HepG2 (cell line): ENCODE measurements around the gene MEF2A. TPM values are rescaled to one million over a fixed set of nuclear protein-coding genes. Genes with fewer than 3 reads are reported as not detected.

Experiments
- ATAC-seq: fragments of 200-7000 bp; cut with Tn5 transposase; 3 replicates; pipeline ENCODE4 v1.9.1; 2020; ENCODE audit warnings: mild to moderate bottlenecking, moderate library complexity
- Bru-seq: library from RNA; stranded (reverse); fragments of 400-500 nt; gene quantifications from one replicate; lab custom pipeline; 2021; lab: Mats Ljungman, UMichigan
- BruChase-seq, 2 experiments: library from RNA; stranded (reverse); fragments of 400-500 nt; gene quantifications; one replicate each; lab custom pipeline; 2021; lab: Mats Ljungman, UMichigan
- BruUV-seq: library from RNA; stranded (reverse); fragments of 400-500 nt; replicated peaks from 2 replicates; lab custom pipeline; 2021; lab: Mats Ljungman, UMichigan
- CTCF ChIA-PET: fragments of 300-600 bp; formaldehyde crosslinking; extraction: SDS; loops from one replicate; lab custom pipeline; 2021; ENCODE audit warnings: low total read pairs, inconsistent platforms, low intra/inter-chr PET ratio; lab: Yijun Ruan, JAX
- POLR2A ChIA-PET: fragments of 350-600 bp; sonication (Branson Sonifier 250); formaldehyde crosslinking; loops from one replicate; lab custom pipeline; 2020; ENCODE audit warnings: antibody characterized with exemption, inconsistent platforms; lab: Yijun Ruan, JAX
- DNase-seq: peaks from one replicate; pipeline ENCODE4 v3.0.0-alpha.2; 2015; ENCODE audit warnings: low spot score
- FAIRE-seq: peaks from 3 replicates; lab custom pipeline; 2011; peaks lifted over from hg19 to GRCh38; lab: Jason Lieb, UNC
- H2AFZ ChIP-seq: one replicate; pipeline ENCODE4 v1.6.1; 2011; ENCODE audit warnings: low read length, inconsistent platforms
- H3K27ac ChIP-seq: fragments of 300-600 bp; 3 replicates; pipeline ENCODE4 v1.8.0; 2011; ENCODE audit warnings: mixed run types, mild to moderate bottlenecking, mixed read lengths, low read length, inconsistent platforms; ENCODE audit not compliant: insufficient read depth; ENCODE audit errors: extremely low read length
- H3K27me3 ChIP-seq, 2 experiments: fragments of 200-600 bp in 1 of 2; 2 replicates in 1 of 2; 3 replicates in 1 of 2; pipeline versions ENCODE4 v1.6.0 to v1.8.0; 2011; ENCODE audit warnings: low read length in 2 of 2, mild to moderate bottlenecking in 2 of 2, moderate library complexity in 2 of 2, inconsistent platforms in 1 of 2; ENCODE audit not compliant: insufficient read depth in 2 of 2, control insufficient read depth in 1 of 2
- H3K36me3 ChIP-seq, 2 experiments: fragments of 200-600 bp in 1 of 2; replicated peaks in 1 of 2; 2 replicates in 1 of 2; 3 replicates in 1 of 2; pipeline versions ENCODE4 v1.5.1 to v1.8.0; 2011; ENCODE audit warnings: low read length in 2 of 2, inconsistent platforms in 1 of 2; ENCODE audit not compliant: insufficient read depth in 2 of 2, control insufficient read depth in 1 of 2
- H3K4me1 ChIP-seq: 2 replicates; pipeline ENCODE4 v1.5.1; 2012; ENCODE audit warnings: low read length, inconsistent platforms; ENCODE audit not compliant: insufficient read depth
- H3K4me2 ChIP-seq: 2 replicates; pipeline ENCODE4 v1.6.0; 2011; ENCODE audit warnings: low read depth, low read length, inconsistent platforms
- H3K4me3 ChIP-seq, 3 experiments: fragments of 200-600 bp in 1 of 3; sonication (generic), shearing (Covaris generic) in 1 of 3; replicated peaks in 1 of 3; 2 replicates each; pipeline ENCODE4 v1.5.1; 2011 to 2016; ENCODE audit warnings: low read length in 3 of 3, inconsistent platforms in 2 of 3, low read depth in 2 of 3, mild to moderate bottlenecking in 2 of 3, control low read depth in 1 of 3, mixed read lengths in 1 of 3; ENCODE audit not compliant: insufficient read depth in 1 of 3
- H3K79me2 ChIP-seq: one replicate; pipeline ENCODE4 v1.6.1; 2011; ENCODE audit warnings: low read length, inconsistent platforms; ENCODE audit not compliant: insufficient read depth
- H3K9ac ChIP-seq: 2 replicates; pipeline ENCODE4 v1.6.0; 2011; ENCODE audit warnings: mild to moderate bottlenecking, low read depth, low read length, inconsistent platforms; ENCODE audit not compliant: insufficient read depth
- H3K9me3 ChIP-seq: 2 replicates; pipeline ENCODE4 v1.5.1; 2012; ENCODE audit warnings: mild to moderate bottlenecking, low read length
- H4K20me1 ChIP-seq: 2 replicates; pipeline ENCODE4 v1.6.0; 2011; ENCODE audit warnings: inconsistent platforms, mild to moderate bottlenecking, low read length, moderate library complexity; ENCODE audit not compliant: insufficient read depth
- HDAC1 ChIP-seq: sonication (generic); formaldehyde crosslinking; IDR thresholded peaks from 2 replicates; pipeline ENCODE4 v1.5.1; 2020; ENCODE audit warnings: mild to moderate bottlenecking, missing genetic modification reagents
- HOXA7 ChIP-seq: sonication (generic); formaldehyde crosslinking; IDR thresholded peaks from 2 replicates; pipeline ENCODE4 v1.8.1; 2022; ENCODE audit warnings: mild to moderate bottlenecking, missing genetic modification reagents, moderate library complexity
- MIER3 ChIP-seq: IDR thresholded peaks from 2 replicates; pipeline ENCODE4 v1.6.1; 2016; ENCODE audit warnings: missing compliant biosample characterization, borderline replicate concordance
- NR3C1 ChIP-seq: sonication (generic); formaldehyde crosslinking; IDR thresholded peaks from 2 replicates; pipeline ENCODE4 v1.4.0; 2020; ENCODE audit warnings: missing genetic modification reagents
- ZBTB44 ChIP-seq: sonication (generic); formaldehyde crosslinking; IDR thresholded peaks from 2 replicates; pipeline ENCODE4 v1.4.0; 2020; ENCODE audit warnings: missing genetic modification reagents
- ZFP37 ChIP-seq: sonication (generic); formaldehyde crosslinking; IDR thresholded peaks from 2 replicates; pipeline ENCODE4 v1.4.0; 2020; ENCODE audit warnings: missing genetic modification reagents, borderline replicate concordance
- ZMYM4 ChIP-seq: sonication (generic); formaldehyde crosslinking; IDR thresholded peaks from 2 replicates; pipeline ENCODE4 v1.8.1; 2023; ENCODE audit warnings: mild to moderate bottlenecking, missing genetic modification reagents
- ZNF34 ChIP-seq: sonication (generic); formaldehyde crosslinking; IDR thresholded peaks from 2 replicates; pipeline ENCODE4 v1.4.0; 2020; ENCODE audit warnings: mild to moderate bottlenecking, missing genetic modification reagents, borderline replicate concordance
- WGBS: methylation state at CpG from one replicate; pipeline ENCODE4 v1.1.6; 2017; ENCODE audit warnings: low lambda C conversion rate; 5-methylcytosine and 5-hydroxymethylcytosine counted together
- in situ Hi-C: cut with HindIII; loops from 2 replicates; pipeline ENCODE4 v1.10.0; 2017; ENCODE audit warnings: low pct_unique_long_range_greater_than_20kb; ENCODE audit not compliant: extremely low pct_ligation_motif_present
- intact Hi-C: fragments of 100-400 bp; cut with micrococcal nuclease; formaldehyde crosslinking; loops from one replicate; pipeline ENCODE4 v1.10.0; 2022; ENCODE audit not compliant: unreplicated experiment
- long read RNA-seq, 2 experiments: library from RNA in 1 of 2; library from polyadenylated mRNA in 1 of 2; stranded (forward) in 1 of 2; unstranded in 1 of 2; transcript quantifications; one replicate each; pipeline ENCODE4 v2.0.0, GENCODE V29; 2019 to 2022
- polyA minus RNA-seq, 3 experiments: library from RNA; depleted of rRNA, polyadenylated mRNA; stranded (reverse); fragments of >200 nt; gene quantifications; 2 replicates each; pipeline ENCODE4 v1.2.3, GENCODE V29; 2011; ENCODE audit warnings: low replicate concordance in 1 of 3
- polyA plus RNA-seq, 8 experiments: library from polyadenylated mRNA; depleted of rRNA in 3 of 8; stranded (reverse) in 7 of 8; unstranded in 1 of 8; fragments of >200 nt; fragmentation: Illumina TruSeq in 4 of 8; extraction: Trizol in 4 of 8; gene quantifications; 2 replicates each; pipeline versions ENCODE4 v1.2.1 to v1.2.3, GENCODE V29; 2011 to 2016; ENCODE audit warnings: low read depth in 4 of 8, missing spikeins in 1 of 8, mixed read lengths in 1 of 8; ENCODE audit not compliant: insufficient read depth in 1 of 8
- total RNA-seq, 5 experiments: library from RNA; depleted of rRNA; stranded (reverse); fragments of >200 nt; fragmentation: Illumina TruSeq; extraction: Trizol; gene quantifications; 2 replicates each; pipeline ENCODE4 v1.2.3, GENCODE V29; 2016; ENCODE audit warnings: low read depth in 1 of 5
- TF ChIP-seq, protein P1 (sequence below): sonication (generic); formaldehyde crosslinking; IDR thresholded peaks from 2 replicates; pipeline ENCODE4 v1.8.0; 2022; ENCODE audit warnings: mild to moderate bottlenecking, missing genetic modification reagents
- TF ChIP-seq, protein P2 (sequence below): sonication (generic); formaldehyde crosslinking; IDR thresholded peaks from 2 replicates; pipeline ENCODE4 v1.9.0; 2021; ENCODE audit warnings: missing genetic modification reagents, mild to moderate bottlenecking, borderline replicate concordance

Gene MEF2A
- total RNA-seq (2016; rRNA removed; fragmentation: Illumina TruSeq; extraction: Trizol) (15.2 and 17.4 TPM in 2 replicates), polyA plus RNA-seq (2011; rRNA removed) (22.6 and 24.4 TPM in 2 replicates), polyA minus RNA-seq (2011; rRNA and poly(A)+ RNA removed; ENCODE audit: low replicate concordance) (37.1 and 44.8 TPM in 2 replicates), Bru-seq, nascent RNA (percentile 84 among the genes with signal in this experiment), BruChase-seq, experiment 1, labeled RNA remaining after a 6-hour chase (percentile 77 among the genes with signal in this experiment), BruChase-seq, experiment 2, labeled RNA remaining after a 2-hour chase (percentile 79 among the genes with signal in this experiment)
- 6.3 and 8.1 TPM in 2 replicates for total RNA-seq (2016; cell fraction: cytosol; rRNA removed; fragmentation: Illumina TruSeq; extraction: Trizol; ENCODE audit: low read depth)
- total RNA-seq (2016; cell fraction: insoluble cytoplasmic fraction; rRNA removed; fragmentation: Illumina TruSeq; extraction: Trizol): 13.7 and 16.9 TPM in 2 replicates
- 13.4 and 13.7 TPM in 2 replicates for total RNA-seq (2016; cell fraction: membrane; rRNA removed; fragmentation: Illumina TruSeq; extraction: Trizol)
- total RNA-seq (2016; cell fraction: nucleus; rRNA removed; fragmentation: Illumina TruSeq; extraction: Trizol): 30.8 and 34.3 TPM in 2 replicates
- 11.8 and 13.2 TPM in 2 replicates for polyA plus RNA-seq (2011; cell fraction: cytosol; rRNA removed)
- 27.9 and 28.7 TPM in 2 replicates for polyA plus RNA-seq (2011; cell fraction: nucleus; rRNA removed)
- 15.6 and 16.9 TPM in 2 replicates for polyA plus RNA-seq (2012)
- polyA plus RNA-seq (2016; cell fraction: cytosol; fragmentation: Illumina TruSeq; extraction: Trizol; ENCODE audit: low read depth): 2.1 and 3.3 TPM in 2 replicates
- polyA plus RNA-seq (2016; cell fraction: insoluble cytoplasmic fraction; fragmentation: Illumina TruSeq; extraction: Trizol; ENCODE audit: low read depth): 12.7 and 14.3 TPM in 2 replicates
- polyA plus RNA-seq (2016; cell fraction: membrane; fragmentation: Illumina TruSeq; extraction: Trizol; ENCODE audit: low read depth): 4.4 and 4.7 TPM in 2 replicates
- polyA plus RNA-seq (2016; cell fraction: nucleus; fragmentation: Illumina TruSeq; extraction: Trizol; ENCODE audit: insufficient read depth, low read depth): 18.7 and 22.5 TPM in 2 replicates
- 18.9 and 22.9 TPM in 2 replicates for polyA minus RNA-seq (2011; cell fraction: cytosol; rRNA and poly(A)+ RNA removed)
- 73.7 and 74.0 TPM in 2 replicates for polyA minus RNA-seq (2011; cell fraction: nucleus; rRNA and poly(A)+ RNA removed)
- long read RNA-seq, experiment 1, full-length matches to known transcripts: 1 of 8 reads
- long read RNA-seq, experiment 1, partial matches to known transcripts: 3 of 8 reads
- long read RNA-seq, experiment 1, other reads (novel, unspliced or antisense): 4 of 8 reads
- long read RNA-seq, experiment 2, partial matches to known transcripts: 0 of 42 reads
- long read RNA-seq, experiment 2, other reads (novel, unspliced or antisense): 42 of 42 reads

DNA sequence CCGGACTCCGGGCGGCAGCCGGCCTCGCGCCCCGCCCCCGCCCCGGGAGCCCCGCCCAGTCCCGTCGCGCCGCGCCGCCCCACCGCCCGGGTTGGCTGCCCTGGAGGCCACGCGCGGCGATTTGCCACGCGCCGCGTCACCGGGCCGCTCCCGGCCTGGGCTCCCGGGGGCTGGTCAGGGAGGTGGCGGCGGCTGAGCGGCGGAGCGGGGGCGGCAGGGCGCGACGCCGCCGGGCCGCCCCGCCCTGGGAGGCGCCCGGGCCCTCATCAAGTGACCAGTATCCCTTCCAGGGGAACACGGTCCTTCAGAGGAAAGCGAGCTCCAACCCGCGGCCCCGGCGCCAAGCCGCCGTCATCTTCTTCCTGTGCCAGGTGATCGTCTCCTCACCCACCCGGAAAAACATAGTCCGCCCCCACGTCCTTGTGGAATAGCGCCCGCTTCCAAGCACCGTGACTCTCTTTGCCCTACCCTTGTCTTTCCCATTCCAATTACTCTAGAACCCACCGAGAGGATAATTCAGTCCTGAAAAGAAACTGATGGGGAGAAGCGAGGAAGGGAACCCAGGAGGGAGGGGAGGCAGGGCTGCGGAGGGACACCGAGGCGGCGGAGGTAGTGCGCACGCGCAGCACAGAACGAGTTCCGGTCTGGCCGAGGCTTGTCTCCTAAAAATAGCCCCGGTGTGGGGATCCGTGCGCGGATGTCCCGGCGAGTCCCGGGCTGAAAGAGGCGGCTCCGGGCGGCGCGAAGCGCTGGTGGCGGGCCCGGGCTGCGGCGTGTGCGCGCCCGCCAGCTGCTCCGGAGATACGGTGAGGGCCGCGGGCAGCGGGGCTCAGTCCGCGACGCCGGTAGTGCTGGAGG, at the start of gene MEF2A:
MEF2A (plus strand) TSS at position 686 of the 858 bp plus-strand sequence. CDS start 67,136 bp downstream, outside the sequence.
- H3K27me3 ChIP-seq: peaks cover 0 to 3% of the 10 kb centered on the region in 2 experiments; a peak in 2 of 5 replicates
- BruUV-seq: no TSS peak
- peaks cover 48% of the 10 kb centered on the region for H3K4me1 ChIP-seq
- in situ Hi-C loops (loop anchor here (10.0 kb wide), 1 partner anchor 131 kb away; no protein-coding TSS in a partner anchor), intact Hi-C loops (no loop called here)
- peak within 1 kb of the TSS; percentile 95 for H2AFZ ChIP-seq
- CTCF ChIA-PET: no interaction called here
- no peaks in the 10 kb centered on the region for H3K9me3 ChIP-seq
- no peak for FAIRE-seq
- peak within 1 kb of the TSS; percentile 75 for H3K9ac ChIP-seq
- POLR2A ChIA-PET: interaction anchor here (0.6 to 3.3 kb wide), 5 partner anchors 40 to 168 kb away, joined by 3 to 13 read pairs (median 6); partner anchors contain the start of gene LYSMD4
- peak within 1 kb of the TSS; percentile 86 for H3K4me2 ChIP-seq
- 1% methylated on average over 23 of the region's 101 CpGs for WGBS
- H3K4me3 ChIP-seq: peak within 1 kb of the TSS; percentile 86 to 97 (median 94)
- peaks cover 42% of the 10 kb centered on the region for H3K79me2 ChIP-seq
- peak within 1 kb of the TSS; percentile 78 for H3K27ac ChIP-seq
- peak; percentile 81 for ATAC-seq
- H4K20me1 ChIP-seq: peaks cover 9% of the 10 kb centered on the region; the same call in 1 of the 2 replicates
- no peaks in the 10 kb centered on the region for H3K36me3 ChIP-seq
- DNase-seq: peak; percentile 82
- no peak for TF ChIP-seq NR3C1
- TF ChIP-seq HDAC1 (CRISPR knock-in tag): peak; percentile 50
- TF ChIP-seq ZBTB44 (CRISPR knock-in tag): no peak
- TF ChIP-seq ZMYM4: peak; percentile 94
- TF ChIP-seq, protein P1, sequence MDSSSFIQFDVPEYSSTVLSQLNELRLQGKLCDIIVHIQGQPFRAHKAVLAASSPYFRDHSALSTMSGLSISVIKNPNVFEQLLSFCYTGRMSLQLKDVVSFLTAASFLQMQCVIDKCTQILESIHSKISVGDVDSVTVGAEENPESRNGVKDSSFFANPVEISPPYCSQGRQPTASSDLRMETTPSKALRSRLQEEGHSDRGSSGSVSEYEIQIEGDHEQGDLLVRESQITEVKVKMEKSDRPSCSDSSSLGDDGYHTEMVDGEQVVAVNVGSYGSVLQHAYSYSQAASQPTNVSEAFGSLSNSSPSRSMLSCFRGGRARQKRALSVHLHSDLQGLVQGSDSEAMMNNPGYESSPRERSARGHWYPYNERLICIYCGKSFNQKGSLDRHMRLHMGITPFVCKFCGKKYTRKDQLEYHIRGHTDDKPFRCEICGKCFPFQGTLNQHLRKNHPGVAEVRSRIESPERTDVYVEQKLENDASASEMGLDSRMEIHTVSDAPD (CRISPR knock-in tag): 0 out of 2 replicates have a peak, but pooled peaks have one; percentile 20
- TF ChIP-seq ZNF34 (CRISPR knock-in tag): no peak
- no peak for TF ChIP-seq HOXA7 (CRISPR knock-in tag)
- 0 out of 2 replicates have a peak, but pooled peaks have one; percentile 56 for TF ChIP-seq ZFP37 (CRISPR knock-in tag)
- TF ChIP-seq, protein P2, sequence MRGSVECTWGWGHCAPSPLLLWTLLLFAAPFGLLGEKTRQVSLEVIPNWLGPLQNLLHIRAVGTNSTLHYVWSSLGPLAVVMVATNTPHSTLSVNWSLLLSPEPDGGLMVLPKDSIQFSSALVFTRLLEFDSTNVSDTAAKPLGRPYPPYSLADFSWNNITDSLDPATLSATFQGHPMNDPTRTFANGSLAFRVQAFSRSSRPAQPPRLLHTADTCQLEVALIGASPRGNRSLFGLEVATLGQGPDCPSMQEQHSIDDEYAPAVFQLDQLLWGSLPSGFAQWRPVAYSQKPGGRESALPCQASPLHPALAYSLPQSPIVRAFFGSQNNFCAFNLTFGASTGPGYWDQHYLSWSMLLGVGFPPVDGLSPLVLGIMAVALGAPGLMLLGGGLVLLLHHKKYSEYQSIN: no peak
- no peak for TF ChIP-seq MIER3
